Measurements from ENCODE around the gene ALKBH4. TPM values are rescaled to one million over a fixed set of nuclear protein-coding genes. Genes with fewer than 3 reads are reported as not detected.

Gene ALKBH4
- total and polyA plus RNA-seq, 8 donors, result 1.2 to 27.4 (median 8.7) TPM

GRCh38 chr7:102433219-102434038 lies 31.2 kb downstream of the ALKBH4 start, which contains the start of gene ORAI2:
Gene ORAI2 (plus strand): TSS chr7:102433575. CDS start chr7:102438957, 5,382 bp downstream.
- intact Hi-C loops (cut with DNase I; ENCODE audit: low total_unique reads), result no loop called here
- Histone ChIP-seq H3K4me1 (peaks cover 11 to 47% (median 32%) of the 10 kb centered on the region in 4 donors), H3K9me3 (no peaks in the 10 kb centered on the region), H3K4me3 (peak within 1 kb of the TSS; percentile 80 to 99 (median 84)), H3K27me3 (no peaks in the 10 kb centered on the region), H3K27ac (peak within 1 kb of the TSS; percentile 73 to 88 (median 84)), H3K36me3 (peaks cover 0 to 13% (median 9%) of the 10 kb centered on the region in 4 donors)
- TF ChIP-seq POLR2A (IDR thresholded peaks at IDR 0.05) (no peak), CTCF (IDR thresholded peaks at IDR 0.05) (no peak), EP300 (IDR thresholded peaks at IDR 0.05) (no peak), POLR2AphosphoS5 (IDR thresholded peaks at IDR 0.05) (no peak)
- WGBS, 5 donors, result 0 to 2% (median 1%) methylated on average over 12 to 90 of the region's 90 CpGs
- DNase-seq, result peak; percentile 82 to 93

- intact Hi-C loops (cut with DNase I; ENCODE audit: low total_unique reads), result no loop called here
- H3K27ac ChIP-seq, result peak overlapping the region; percentile 73 to 88 (median 84)
- DNase-seq, result no peak
- no peaks in the 10 kb centered on the region for H3K9me3 ChIP-seq
- H3K4me1 ChIP-seq, result peaks cover 11 to 49% (median 32%) of the 10 kb centered on the region in 4 donors
- peak overlapping the region; percentile 80 to 99 (median 84) for H3K4me3 ChIP-seq
- WGBS, 5 donors, result 19 to 26% (median 25%) methylated on average over 25 to 27 of the region's 27 CpGs
- peaks cover 0 to 12% (median 8%) of the 10 kb centered on the region in 4 donors for H3K36me3 ChIP-seq
- no peaks in the 10 kb centered on the region for H3K27me3 ChIP-seq
- no peak for TF ChIP-seq CTCF (IDR thresholded peaks at IDR 0.05)
- TF ChIP-seq POLR2A (IDR thresholded peaks at IDR 0.05), result no peak
- TF ChIP-seq POLR2AphosphoS5 (IDR thresholded peaks at IDR 0.05), result no peak
- TF ChIP-seq EP300 (IDR thresholded peaks at IDR 0.05), result no peak
Measured at GRCh38 chr7:102432442-102433218, 32.0 kb downstream of the ALKBH4 start.

GRCh38 chr7:102431617-102432298 lies 32.9 kb downstream of the ALKBH4 start:
- 40 to 55% (median 44%) methylated on average over 17 of the region's 17 CpGs for WGBS, 5 donors
- Histone ChIP-seq H3K4me3 (no peak overlapping the region), H3K36me3 (peaks cover 1 to 15% (median 10%) of the 10 kb centered on the region in 4 donors), H3K4me1 (peaks cover 11 to 57% (median 32%) of the 10 kb centered on the region in 4 donors), H3K9me3 (no peaks in the 10 kb centered on the region), H3K27me3 (no peaks in the 10 kb centered on the region), H3K27ac (peak overlapping the region; percentile 38 to 88 (median 58))
- TF ChIP-seq EP300 (IDR thresholded peaks at IDR 0.05) (no peak), POLR2AphosphoS5 (IDR thresholded peaks at IDR 0.05) (no peak), CTCF (IDR thresholded peaks at IDR 0.05) (no peak), POLR2A (IDR thresholded peaks at IDR 0.05) (no peak)
- intact Hi-C loops (cut with DNase I; ENCODE audit: low total_unique reads), result no loop called here
- DNase-seq, result peak in 1 of 2 donors; percentile 57
